Measurements from ENCODE around the gene GTF3C2.
A peak's percentile ranks its signal among the peaks of the same experiment; 100 is the strongest.
"Not testable (repeated sequence)": the region's sequence is repeated elsewhere in the genome, so short reads cannot be mapped to it uniquely, and the experiment has no call there.

Gene GTF3C2

GRCh38 chr2:27320958-27321543, 35.5 kb downstream of the GTF3C2 start:
- DNase-seq, result no peak

- not testable (repeated sequence) for DNase-seq
These were observed 36.7 kb downstream of the GTF3C2 start for GRCh38 chr2:27319839-27320238.

GRCh38 chr2:27316655-27317412, 39.7 kb downstream of the GTF3C2 start:
- DNase-seq, result no peak

GRCh38 chr2:27315122-27315521, 41.4 kb downstream of the GTF3C2 start:
- DNase-seq, result no peak

- no peak for DNase-seq
These were observed 41.9 kb downstream of the GTF3C2 start for GRCh38 chr2:27314709-27315108.

GRCh38 chr2:27313882-27314645, 42.5 kb downstream of the GTF3C2 start:
- no peak for DNase-seq

GRCh38 chr2:27312152-27312551, 44.4 kb downstream of the GTF3C2 start:
- no peak for DNase-seq

- no peak for DNase-seq
These were observed 46.9 kb downstream of the GTF3C2 start for GRCh38 chr2:27309651-27310050.

DNA sequence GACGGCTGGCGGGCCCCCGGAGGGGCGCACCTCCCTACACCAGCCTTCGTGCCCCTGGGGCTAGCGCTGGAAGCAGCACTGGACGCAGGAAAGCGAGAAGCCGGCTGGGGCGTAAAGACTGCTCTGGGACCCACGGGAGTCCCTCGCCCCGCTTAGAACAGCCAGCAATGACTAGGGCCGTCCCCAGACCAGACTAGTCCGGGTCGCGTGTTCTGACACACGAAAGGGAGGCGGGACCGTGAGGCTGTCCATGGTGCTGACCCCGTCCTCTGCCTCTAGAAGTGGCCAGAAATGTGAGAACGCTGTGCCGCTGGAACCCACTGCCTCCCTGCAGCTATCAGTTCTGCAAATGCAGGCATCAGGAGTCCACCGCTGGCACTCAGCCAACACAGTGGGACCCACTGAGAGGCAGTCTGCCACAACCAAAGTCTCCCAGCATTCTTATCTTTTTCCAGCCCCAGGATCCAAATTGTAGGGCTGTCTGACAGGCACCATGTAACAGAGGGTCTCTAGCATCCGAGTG, 48.1 kb downstream of the GTF3C2 start, which contains the start of gene UCN:
UCN (minus strand) TSS at position 87 of the 523 bp plus-strand sequence. CDS start 550 bp downstream, outside the sequence.
- no peak for DNase-seq

DNA sequence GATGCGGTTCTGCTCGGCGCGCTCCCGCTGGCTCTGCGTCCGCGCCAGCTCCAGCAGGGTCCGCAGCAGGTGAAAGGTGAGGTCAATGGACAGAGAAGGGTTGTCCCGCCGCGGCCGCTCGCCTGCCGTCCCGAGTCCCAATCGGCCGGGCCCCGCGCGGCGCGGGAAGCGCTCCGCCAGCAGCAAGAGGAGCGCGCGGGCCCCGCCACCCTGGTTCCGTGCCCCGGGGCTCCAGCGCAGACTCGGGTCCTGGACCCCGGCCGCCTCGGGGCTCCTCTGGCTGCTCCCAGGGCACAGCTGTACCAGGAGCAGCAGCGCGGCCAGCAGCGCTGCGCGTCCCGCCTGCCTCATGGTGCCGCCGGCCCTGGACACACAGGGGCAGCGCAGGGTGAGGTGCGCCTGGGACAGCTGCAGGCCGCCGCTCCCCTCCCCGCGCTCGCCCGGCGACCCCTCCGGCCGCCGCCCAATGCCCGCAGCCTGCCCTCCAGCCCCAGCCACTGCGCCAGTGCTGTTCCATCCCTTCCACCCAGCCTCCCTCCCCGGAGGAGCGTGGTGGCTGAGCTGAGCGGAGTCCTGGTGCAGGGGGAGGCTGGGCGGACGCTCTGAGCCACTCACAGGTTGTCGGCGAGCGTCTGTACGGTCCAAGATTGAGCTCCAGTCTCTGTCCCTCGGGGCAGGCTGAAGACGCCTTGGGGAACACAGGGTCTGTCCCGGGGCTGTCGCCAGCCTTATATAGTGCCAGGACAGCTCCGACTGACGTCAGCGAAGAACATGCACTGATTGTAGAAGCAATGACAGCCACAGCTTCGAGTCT, 48.8 kb downstream of the GTF3C2 start:
- no peak for DNase-seq

- DNase-seq, result no peak
These were observed 49.3 kb downstream of the GTF3C2 start for GRCh38 chr2:27307287-27307544.

GRCh38 chr2:27306573-27307286, 49.8 kb downstream of the GTF3C2 start:
- DNase-seq, result no peak

DNA sequence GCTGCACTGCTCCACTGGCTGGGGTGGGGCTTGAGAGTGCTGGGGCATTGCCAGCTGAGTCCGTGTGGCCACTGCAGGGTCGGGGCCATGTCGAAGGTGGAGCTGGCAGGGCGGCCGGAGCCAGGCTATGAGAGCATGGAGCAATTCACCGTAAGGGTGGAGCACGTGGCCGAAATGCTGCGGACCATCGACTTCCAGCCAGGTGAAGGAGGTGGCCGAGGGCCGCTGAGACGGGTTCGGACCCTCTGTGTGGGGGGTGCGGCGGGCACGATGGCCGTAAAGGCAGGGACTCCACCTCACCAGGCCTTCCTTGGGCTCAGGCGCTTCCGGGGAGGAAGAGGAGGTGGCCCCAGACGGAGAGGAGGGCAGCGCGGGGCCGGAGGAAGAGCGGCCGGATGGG, 50.4 kb downstream of the GTF3C2 start:
- no peak for DNase-seq

- DNase-seq, result no peak
These were observed 51.0 kb downstream of the GTF3C2 start for GRCh38 chr2:27305516-27305915.

DNA sequence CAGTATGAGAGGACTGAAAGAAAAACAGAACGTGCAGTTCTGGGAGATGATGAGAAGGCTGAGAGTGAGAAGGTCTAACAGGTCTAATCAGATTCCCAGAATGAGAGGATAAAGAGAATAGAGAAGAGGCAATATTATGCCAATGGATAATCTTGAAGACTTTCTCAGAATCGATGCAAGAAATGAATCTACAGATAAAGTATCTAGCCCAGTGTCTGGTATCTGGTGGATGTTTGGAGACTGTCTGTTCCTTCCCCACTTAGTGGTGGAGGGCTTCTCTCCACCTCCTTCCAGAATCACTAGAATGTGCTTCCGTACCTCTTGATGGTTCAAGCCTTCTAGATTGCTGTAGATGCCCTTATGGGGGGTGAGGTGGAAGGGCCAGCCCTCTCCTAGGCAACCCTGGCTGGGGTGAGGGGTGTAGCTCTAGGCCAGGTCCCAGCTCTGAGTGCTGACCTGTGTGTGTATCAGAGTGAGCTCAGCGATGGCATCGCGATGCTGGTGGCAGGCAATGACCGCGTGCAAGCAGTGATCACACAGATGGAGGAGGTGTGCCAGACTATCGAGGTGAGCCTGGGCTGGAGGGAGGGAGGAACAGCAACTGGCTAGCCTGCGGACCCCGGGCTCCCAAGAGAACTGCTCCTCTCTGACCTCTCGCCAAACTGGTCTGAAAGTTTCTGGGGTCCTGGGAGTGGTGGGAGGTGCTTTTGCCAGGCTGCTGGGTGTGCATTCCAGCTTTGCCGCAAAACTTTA, 51.9 kb downstream of the GTF3C2 start:
- no peak for DNase-seq

DNA sequence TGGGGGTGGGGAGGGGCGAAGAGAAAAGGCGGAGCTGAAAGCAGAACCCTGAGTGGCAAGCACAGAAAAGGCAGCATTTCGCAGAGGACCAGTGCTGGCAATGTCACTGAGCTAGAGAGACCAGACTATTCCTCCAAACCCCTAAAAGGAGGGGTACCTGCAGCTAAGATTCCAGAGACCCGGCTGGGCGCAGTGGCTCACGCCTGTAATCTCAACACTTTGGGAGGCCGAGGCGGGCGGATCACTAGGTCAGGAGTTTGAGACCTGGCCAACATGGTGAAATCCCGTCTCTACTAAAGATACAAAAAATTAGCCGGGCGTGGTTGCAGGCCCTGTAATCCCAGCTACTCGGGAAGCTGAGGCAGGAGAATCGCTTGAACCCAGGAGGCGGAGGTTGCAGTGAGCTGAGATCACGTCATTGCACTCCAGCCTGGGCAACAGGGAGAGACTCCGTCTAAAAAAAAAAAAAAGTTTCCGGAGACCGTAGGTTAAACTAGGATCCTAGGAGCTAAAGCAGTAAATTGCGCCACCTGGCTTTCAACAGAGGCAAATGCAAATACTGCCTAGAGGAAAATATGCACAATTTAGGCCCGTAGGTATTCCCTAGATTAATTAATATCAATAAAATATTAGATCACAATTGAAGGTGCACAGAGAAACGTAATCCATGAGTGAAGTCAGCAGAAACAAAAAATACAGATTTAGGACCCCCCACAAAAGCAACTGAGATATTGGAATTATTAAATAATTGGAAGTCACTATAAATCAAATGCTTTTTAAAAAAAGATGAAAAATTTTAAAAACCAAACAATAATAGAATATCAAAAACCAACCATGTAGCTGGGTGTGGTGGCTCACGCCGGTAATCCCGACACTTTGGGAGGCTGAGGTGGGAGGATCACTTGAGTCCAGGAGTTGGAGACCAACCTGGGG, 53.2 kb downstream of the GTF3C2 start:
- peak in 1 of 2 donors; percentile 28 for DNase-seq

- DNase-seq, result not testable (repeated sequence)
These were observed 56.0 kb downstream of the GTF3C2 start for GRCh38 chr2:27300606-27301005.

GRCh38 chr2:27298391-27299080, 58.0 kb downstream of the GTF3C2 start:
- no peak for DNase-seq

GRCh38 chr2:27297195-27297594, 59.4 kb downstream of the GTF3C2 start:
- DNase-seq, result no peak

GRCh38 chr2:27296481-27296880, 60.1 kb downstream of the GTF3C2 start:
- DNase-seq, result no peak

All from bone marrow (tissue), 2 donors.